HG02852 (cell line): ENCODE measurements around the gene BAIAP2.
"Not testable (repeated sequence)": the region's sequence is repeated elsewhere in the genome, so short reads cannot be mapped to it uniquely, and the experiment has no call there.

Experiments used
- ATAC-seq: cut with Tn5 transposase; IDR thresholded peaks from one replicate; pipeline ENCODE4 v1.9.1; 2021; ENCODE audit warnings: mild to moderate bottlenecking, moderate library complexity; ENCODE audit not compliant: unreplicated experiment

BAIAP2 gene

GRCh38 chr17:81000631-81001357 is 34.2 kb upstream of the BAIAP2 start:
- no peak for ATAC-seq

DNA sequence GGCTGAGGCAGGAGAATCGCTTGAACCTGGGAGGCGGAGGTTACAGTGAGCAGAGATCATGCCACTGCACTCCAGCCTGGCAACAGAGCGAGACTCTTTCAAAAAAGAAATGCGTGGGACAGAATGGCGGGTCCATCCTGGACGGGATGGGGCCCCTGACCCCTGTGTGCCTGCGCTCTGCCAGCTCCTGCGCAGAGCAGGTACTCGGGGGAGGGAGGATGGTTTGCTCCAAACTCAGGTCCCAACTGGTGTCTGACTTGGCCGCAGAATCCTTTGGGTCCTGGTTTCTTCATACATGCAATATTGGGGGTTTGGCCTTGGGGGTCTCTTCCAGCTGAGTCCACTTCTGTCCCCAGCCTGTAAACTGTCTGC is 33.0 kb upstream of the BAIAP2 start:
- no peak for ATAC-seq

- ATAC-seq: no peak
These were observed 32.3 kb upstream of the BAIAP2 start for GRCh38 chr17:81002409-81003361.

DNA sequence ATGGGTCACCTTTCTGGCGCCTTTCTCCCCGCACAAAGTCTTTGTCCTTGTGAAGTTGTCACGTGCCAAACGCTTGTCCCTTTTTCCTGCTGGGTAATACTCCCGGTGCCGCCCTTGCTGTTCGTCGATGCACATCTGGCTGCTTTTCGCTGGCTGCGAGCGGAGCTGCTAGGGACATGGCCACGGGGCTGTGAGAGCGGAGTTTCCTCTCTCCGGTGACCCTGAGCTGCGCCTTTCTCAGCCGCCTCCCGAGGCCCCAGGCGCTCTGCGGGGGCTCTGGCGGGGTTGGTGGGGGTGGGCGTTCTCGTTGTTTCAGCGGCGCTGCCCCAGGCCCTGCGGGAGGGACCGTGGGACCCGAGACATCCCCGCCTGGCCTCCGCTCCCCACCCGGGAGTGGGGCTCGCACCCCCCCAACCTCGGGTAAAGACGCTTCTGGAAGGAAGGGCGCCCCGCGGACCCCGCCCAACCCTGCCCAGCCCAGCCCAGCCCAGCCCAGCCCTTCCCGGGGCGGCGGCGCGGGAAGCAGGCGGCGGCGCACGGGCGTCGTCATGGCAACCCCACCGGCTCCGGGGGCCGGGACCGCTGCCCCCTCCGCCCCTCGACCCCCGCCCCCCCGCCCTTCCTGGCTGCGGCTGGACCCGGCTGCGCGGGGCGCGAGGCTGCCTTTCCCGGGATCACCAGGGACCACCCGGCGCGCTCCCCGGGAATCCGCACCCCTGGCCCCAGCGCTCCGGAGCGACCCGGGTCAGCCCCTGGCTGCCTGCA is 31.1 kb upstream of the BAIAP2 start:
- ATAC-seq: no peak

GRCh38 chr17:81006891-81007290 is 28.1 kb upstream of the BAIAP2 start:
- ATAC-seq: no peak

GRCh38 chr17:81008140-81008539 is 26.8 kb upstream of the BAIAP2 start:
- no peak for ATAC-seq

DNA sequence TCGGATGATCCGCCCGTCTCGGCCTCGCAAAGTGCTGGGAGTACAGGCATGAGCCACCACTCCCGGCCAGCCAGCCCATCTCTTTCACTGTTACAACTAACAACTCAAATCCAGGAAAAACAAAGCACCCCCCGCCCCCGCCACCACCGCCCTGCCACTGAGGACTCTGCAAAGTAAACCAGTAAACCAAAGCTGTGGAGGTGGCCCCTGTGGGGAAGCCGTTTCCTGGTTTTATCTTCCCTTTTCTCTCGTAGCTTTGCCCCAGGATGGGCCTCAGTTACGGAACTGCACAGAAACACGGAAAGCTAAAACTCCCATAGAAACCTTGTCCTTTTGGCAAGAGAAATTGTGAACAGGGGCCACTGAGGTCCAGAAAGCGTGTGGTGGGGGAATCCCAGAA is 25.8 kb upstream of the BAIAP2 start:
- ATAC-seq: no peak

DNA sequence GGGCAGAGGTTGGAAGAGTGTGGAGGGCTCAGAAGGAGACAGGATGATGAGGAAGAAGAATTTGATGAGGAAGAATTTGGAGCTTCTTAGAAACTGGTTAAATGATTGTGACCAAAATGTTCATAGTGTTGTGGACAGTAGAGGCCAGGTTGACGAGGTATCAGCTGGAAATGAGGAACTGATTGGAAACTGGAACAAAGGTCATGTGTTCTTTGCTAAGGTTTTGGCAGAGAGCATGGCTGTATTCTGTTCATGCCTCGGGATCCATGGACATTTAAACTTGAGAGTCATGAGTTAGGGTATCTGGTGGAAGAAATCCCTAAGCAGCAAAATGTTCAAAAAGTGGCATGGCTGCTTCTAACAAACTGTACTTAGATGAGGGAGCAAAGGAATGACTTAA is 24.0 kb upstream of the BAIAP2 start:
- ATAC-seq: no peak

DNA sequence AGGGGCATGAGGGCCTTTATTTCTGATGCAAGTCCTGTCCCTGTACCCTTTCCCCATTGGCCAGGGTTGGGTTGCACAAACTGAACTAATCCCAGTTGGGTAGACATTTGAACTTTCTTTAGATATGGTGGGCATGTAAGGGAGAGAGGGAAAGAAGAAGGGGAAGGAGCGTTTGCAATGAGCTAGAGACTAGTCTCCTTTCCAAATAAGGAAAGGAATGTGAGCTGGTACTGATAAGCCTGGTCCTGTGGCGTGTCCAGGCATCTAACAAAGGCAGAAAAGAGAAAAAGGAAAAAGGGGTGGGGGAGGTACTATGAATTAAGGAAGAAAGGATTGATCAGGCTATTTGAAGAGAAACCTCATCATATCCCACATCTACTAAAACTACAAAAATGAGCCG is 23.0 kb upstream of the BAIAP2 start:
- no peak for ATAC-seq

GRCh38 chr17:81012574-81013447 is 22.1 kb upstream of the BAIAP2 start:
- ATAC-seq: no peak

GRCh38 chr17:81013642-81014041 is 21.3 kb upstream of the BAIAP2 start:
- ATAC-seq: no peak

GRCh38 chr17:81015136-81015535 is 19.8 kb upstream of the BAIAP2 start:
- ATAC-seq: no peak

GRCh38 chr17:81016575-81016974 is 18.4 kb upstream of the BAIAP2 start:
- no peak for ATAC-seq

- ATAC-seq: not testable (repeated sequence)
These were observed 17.6 kb upstream of the BAIAP2 start for GRCh38 chr17:81017330-81017729.

DNA sequence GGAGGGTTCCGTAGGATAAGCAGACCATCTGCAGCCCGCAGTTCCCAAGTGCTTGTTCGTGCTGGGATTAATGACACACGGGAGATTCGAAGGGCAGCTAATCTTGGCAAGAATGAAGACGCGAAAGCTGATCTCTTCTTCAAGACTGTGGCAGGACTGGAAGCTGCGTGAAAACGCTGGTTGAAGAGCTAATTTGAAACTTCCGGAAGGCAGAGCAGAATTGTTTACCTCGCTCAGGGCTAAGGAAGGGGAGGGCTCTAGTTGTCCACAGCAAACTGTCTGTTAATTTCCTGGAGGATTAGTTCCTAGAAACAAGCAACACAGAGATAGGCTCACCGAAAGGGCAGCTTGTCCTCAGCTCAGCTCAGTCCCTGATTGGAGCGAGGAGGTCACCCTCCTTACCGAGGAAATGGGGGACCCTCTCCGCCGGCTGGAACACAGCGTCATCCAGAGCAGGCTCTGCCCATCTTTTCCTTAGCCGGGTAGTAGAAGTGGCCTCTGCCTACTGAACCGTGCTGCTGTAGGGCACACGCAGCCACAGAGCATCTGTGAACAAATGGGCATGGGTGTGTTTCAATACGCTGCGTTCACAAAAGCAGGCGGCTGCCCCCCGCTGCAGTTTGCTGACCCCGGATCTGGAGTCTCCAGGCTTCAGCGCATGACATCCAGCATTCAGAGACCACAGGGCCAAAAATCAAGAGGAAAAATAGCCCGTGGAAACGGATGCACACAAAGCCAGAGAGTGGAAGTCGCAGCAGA is 16.7 kb upstream of the BAIAP2 start:
- no peak for ATAC-seq

GRCh38 chr17:81019563-81020442 is 15.1 kb upstream of the BAIAP2 start:
- ATAC-seq: no peak

- no peak for ATAC-seq
These were observed 14.5 kb upstream of the BAIAP2 start for GRCh38 chr17:81020443-81020766.

GRCh38 chr17:81020767-81021497 is 14.0 kb upstream of the BAIAP2 start:
- ATAC-seq: no peak
